Esophagus squamous epithelium (tissue), 5 donors: ENCODE measurements around the gene B3GALT6. TPM values are rescaled to one million over a fixed set of nuclear protein-coding genes. Genes with fewer than 3 reads are reported as not detected.

Experiments
- DNase-seq: peaks from one replicate; lab custom pipeline; 2025; lab: John Stamatoyannopoulos, UW
- H3K27ac ChIP-seq, 4 donors: fragments of 200-600 bp; sonication (generic); one replicate each; pipeline ENCODE4 v1.5.1; 2016 to 2019; ENCODE audit warnings: mild to moderate bottlenecking in 1 of 4
- H3K27me3 ChIP-seq, 4 donors: fragments of 200-600 bp; sonication (generic); 1 replicate in 3 of 4; 2 replicates in 1 of 4; pipeline versions ENCODE4 v1.5.1 to v1.6.0; 2017 to 2021; ENCODE audit warnings: antibody characterized with exemption in 1 of 4
- H3K36me3 ChIP-seq, 3 donors: fragments of 200-600 bp; sonication (generic); one replicate each; pipeline ENCODE4 v1.5.1; 2016 to 2019
- H3K4me1 ChIP-seq, 3 donors: fragments of 200-600 bp; sonication (generic); one replicate each; pipeline ENCODE4 v1.5.1; 2017 to 2019
- H3K4me3 ChIP-seq, 4 donors: fragments of 200-600 bp; sonication (generic); 1 replicate in 3 of 4; 2 replicates in 1 of 4; pipeline ENCODE4 v1.5.1; 2016 to 2019; ENCODE audit warnings: mild to moderate bottlenecking in 2 of 4, moderate library complexity in 1 of 4
- H3K9me3 ChIP-seq, 3 donors: fragments of 200-600 bp; sonication (generic); one replicate each; pipeline ENCODE4 v1.5.1; 2016 to 2019
- POLR2A ChIP-seq, 4 donors: fragments of 450-650 bp; IDR thresholded peaks; one replicate each; pipeline ENCODE4 v1.6.1; 2017; ENCODE audit warnings: antibody characterized with exemption in 4 of 4, mild to moderate bottlenecking in 4 of 4, moderate library complexity in 3 of 4
- WGBS, 2 donors: methylation state at CpG; one replicate each; pipeline ENCODE4 v1.1.5; 2018; 5-methylcytosine and 5-hydroxymethylcytosine counted together
- intact Hi-C: fragments of 100-400 bp; cut with DNase I; formaldehyde crosslinking; loops from one replicate; pipeline ENCODE4 v1.15.0; 2022
- total RNA-seq, 4 donors: library from RNA; depleted of rRNA; stranded (reverse); fragments of >200 nt; gene quantifications; one replicate each; pipeline ENCODE4 v1.1.0, GENCODE V29; 2016
- TF ChIP-seq, protein P1 (sequence below), 6 experiments: fragments of 450-650 bp in 4 of 6; fragments of 200-600 bp in 2 of 6; sonication (generic) in 2 of 6; IDR thresholded peaks; one replicate each; pipeline ENCODE4 v1.5.1; 2016 to 2019; ENCODE audit warnings: antibody characterized with exemption in 6 of 6, mild to moderate bottlenecking in 4 of 6, moderate library complexity in 4 of 6
- donor health status: DM: yes; HTN: yes; CAD: no.

Gene B3GALT6
- total RNA-seq, 4 donors from 2014 or later = 13.5 to 17.5 (median 15.6) TPM

DNA sequence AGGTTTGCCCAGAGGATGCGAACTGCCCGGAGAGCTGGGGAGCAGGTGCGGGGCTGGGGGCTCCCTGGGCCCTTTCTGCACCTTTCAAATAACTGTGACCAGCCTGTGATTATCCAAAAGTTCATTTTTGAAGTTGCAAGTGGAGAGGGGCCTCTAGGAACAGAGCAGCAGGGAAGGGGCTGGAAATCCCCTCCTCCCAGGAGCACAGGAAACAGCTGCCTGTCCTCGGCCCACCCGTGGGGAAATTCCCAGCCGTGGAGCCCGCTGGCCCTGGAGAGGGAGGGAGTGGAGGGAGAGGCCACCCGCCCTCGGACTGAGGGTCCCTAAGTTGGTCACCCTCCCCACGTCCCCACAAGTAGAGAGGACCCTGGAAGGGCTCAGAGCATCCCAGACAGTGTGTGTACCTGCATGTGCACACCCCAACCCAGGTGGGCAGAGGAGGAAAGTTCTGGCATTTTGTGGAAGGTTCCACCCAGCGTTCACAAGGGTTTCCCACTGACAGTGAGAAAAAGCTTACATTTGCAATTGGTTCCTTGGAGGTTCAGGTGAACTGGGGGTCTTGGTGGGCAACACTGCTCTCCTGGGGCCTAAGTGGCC, 16.9 kb upstream of the B3GALT6 start:
- Histone ChIP-seq H3K4me1 (peaks cover 10 to 53% (median 17%) of the 10 kb centered on the region in 3 donors), H3K27me3 (peaks cover 0 to 6% (median 0%) of the 10 kb centered on the region in 4 donors), H3K9me3 (no peaks in the 10 kb centered on the region), H3K4me3 (no peak overlapping the region), H3K27ac (peak overlapping the region in 1 of 4 donors; percentile 5), H3K36me3 (peaks cover 12 to 47% (median 15%) of the 10 kb centered on the region in 3 donors)
- intact Hi-C loops = no loop called here
- DNase-seq = no peak
- TF ChIP-seq POLR2A (IDR thresholded peaks at IDR 0.05) = no peak
- TF ChIP-seq, protein P1, sequence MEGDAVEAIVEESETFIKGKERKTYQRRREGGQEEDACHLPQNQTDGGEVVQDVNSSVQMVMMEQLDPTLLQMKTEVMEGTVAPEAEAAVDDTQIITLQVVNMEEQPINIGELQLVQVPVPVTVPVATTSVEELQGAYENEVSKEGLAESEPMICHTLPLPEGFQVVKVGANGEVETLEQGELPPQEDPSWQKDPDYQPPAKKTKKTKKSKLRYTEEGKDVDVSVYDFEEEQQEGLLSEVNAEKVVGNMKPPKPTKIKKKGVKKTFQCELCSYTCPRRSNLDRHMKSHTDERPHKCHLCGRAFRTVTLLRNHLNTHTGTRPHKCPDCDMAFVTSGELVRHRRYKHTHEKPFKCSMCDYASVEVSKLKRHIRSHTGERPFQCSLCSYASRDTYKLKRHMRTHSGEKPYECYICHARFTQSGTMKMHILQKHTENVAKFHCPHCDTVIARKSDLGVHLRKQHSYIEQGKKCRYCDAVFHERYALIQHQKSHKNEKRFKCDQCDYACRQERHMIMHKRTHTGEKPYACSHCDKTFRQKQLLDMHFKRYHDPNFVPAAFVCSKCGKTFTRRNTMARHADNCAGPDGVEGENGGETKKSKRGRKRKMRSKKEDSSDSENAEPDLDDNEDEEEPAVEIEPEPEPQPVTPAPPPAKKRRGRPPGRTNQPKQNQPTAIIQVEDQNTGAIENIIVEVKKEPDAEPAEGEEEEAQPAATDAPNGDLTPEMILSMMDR (IDR thresholded peaks at IDR 0.05) = no peak
- 33 to 37% methylated on average over 6 to 9 of the region's 11 CpGs for WGBS, 2 donors

DNA sequence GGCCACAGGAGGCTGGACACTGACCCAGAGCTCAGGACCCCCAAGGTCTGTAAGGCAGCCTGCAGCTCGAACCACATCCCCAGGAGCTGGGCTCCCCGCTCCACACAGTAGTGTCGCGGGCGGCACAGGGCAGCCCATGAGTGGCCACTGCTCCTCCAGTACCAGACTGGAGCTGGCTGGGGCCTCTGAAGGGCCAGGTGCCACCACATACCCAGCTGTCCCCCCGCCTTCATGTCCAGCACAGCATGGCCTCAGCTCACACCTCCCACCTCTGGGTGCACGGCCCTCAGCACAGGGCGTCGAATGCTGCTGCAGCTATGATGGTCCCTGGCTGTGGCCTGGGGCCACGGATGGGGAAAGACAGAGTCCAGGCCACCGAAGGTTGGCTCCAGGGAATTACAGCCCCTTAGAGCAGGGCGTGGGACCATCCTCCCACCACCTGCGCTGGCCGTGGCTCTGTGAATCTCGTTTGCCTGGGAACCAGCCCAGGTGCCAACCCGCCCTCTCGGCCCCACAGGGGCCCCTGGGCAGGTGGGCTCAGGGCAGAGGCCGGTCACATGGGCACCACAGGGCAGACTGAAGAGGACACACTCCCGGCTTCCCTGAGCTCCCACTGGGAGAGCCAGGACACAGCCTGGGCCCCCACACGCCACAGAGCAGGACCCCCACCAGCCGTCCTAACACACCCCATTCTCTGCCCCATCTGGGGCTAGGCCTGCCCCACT, 16.0 kb upstream of the B3GALT6 start:
- Histone ChIP-seq H3K9me3 (no peaks in the 10 kb centered on the region), H3K27ac (peak overlapping the region in 1 of 4 donors; percentile 28), H3K4me1 (peaks cover 10 to 53% (median 17%) of the 10 kb centered on the region in 3 donors), H3K4me3 (no peak overlapping the region), H3K27me3 (no peaks in the 10 kb centered on the region), H3K36me3 (peaks cover 12 to 56% (median 15%) of the 10 kb centered on the region in 3 donors)
- DNase-seq = no peak
- 92 to 100% methylated on average over 1 to 2 of the region's 21 CpGs for WGBS, 2 donors
- TF ChIP-seq POLR2A (IDR thresholded peaks at IDR 0.05) = no peak
- TF ChIP-seq, protein P1 (IDR thresholded peaks at IDR 0.05) = no peak
- intact Hi-C loops = no loop called here

DNA sequence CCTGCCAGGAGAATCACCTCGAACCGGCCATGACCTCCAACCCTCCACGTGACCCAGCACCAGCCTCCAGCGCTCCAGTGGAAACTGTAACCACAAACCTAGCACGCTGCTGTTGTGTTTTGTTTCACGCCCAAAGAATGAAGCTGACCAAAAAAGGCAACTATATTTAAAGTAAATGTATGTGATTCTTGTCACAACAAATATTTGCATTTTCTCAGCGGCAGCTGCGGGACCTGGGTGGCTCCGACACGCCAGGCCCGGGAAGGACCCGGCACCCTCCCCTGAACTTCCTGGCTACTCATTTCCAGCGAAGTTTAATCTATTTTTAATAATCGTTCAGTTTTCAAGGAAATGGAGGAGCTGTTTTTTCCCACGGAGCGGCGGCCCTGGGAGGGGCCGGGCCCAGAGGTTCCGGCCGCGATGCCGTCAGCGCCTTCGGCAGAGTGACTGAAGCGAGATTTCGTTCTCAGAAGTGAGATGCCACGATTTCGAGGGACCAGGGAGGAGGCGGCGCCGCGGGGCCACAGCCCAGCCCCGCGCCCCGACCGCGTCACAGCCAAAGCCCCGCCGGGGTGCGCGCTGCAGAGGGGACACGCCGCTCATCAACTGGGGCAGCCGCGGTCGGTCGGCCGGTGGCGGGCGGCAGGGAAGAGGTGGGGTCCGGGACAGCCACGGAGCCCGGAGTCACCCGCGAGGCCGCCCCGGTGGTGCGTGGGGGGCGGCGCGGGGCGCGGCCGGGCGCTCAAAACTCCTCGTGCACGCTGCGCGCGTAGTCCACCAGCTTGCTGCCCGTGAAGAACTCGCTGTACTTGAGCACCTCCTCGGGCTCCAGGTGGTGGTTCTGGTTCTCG, 15.0 kb upstream of the B3GALT6 start:
- no peaks in the 10 kb centered on the region for H3K27me3 ChIP-seq
- H3K4me1 ChIP-seq = peaks cover 10 to 48% (median 17%) of the 10 kb centered on the region in 3 donors
- no peak overlapping the region for H3K4me3 ChIP-seq
- 84 to 92% methylated on average over 18 to 50 of the region's 74 CpGs for WGBS, 2 donors
- intact Hi-C loops = no loop called here
- DNase-seq = no peak
- H3K36me3 ChIP-seq = peaks cover 16 to 65% (median 17%) of the 10 kb centered on the region in 3 donors
- peak overlapping the region in 3 of 4 donors; percentile 28 to 59 (median 48) for H3K27ac ChIP-seq
- TF ChIP-seq, protein P1 (IDR thresholded peaks at IDR 0.05) = no peak
- TF ChIP-seq POLR2A (IDR thresholded peaks at IDR 0.05) = no peak
- H3K9me3 ChIP-seq = no peaks in the 10 kb centered on the region

DNA sequence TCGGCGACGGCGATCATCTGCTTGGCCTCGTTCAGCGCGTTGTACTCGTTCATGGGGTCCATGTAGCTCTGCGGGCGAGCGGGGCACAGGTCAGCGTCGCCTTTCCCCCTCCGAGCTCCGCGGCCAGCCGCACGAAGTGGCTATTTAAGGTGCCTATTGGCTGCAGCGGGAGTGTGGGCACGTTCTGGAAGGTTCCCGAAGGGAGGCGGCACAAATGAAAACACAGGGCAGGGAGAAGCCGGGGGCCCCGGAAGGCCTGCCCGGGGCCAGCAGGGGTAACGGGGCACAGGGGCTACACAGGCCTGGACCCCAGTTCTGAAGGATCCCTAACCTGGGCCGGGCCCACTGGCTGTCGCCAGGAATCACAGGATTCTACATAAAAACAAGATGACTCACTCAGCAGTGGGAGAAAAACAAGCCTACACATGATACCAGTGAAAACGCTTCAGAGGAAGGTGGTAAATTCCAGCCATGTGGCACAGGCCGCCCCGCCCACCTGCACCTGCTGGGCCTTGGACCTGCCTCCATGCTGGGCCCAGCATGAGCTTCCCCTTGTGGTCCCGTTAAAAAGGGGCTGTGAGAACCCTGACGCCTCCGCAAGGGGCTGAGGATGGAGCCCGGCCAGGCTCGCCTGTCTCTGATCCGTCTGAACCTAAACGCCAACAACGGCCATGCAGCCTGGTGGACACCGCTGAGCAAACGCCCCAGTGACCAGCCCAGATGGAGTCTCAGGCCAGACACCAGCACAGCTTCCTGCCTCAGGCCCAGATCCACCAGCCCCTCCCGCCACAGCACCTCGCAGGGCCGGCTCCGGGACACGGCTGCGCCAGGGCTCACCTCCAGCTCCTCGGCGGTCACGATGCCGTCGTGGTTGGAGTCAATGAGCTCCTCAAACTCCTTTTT, 14.2 kb upstream of the B3GALT6 start:
- intact Hi-C loops = no loop called here
- Histone ChIP-seq H3K27me3 (no peaks in the 10 kb centered on the region), H3K9me3 (no peaks in the 10 kb centered on the region), H3K4me1 (peaks cover 10 to 44% (median 17%) of the 10 kb centered on the region in 3 donors), H3K27ac (peak overlapping the region in 2 of 4 donors; percentile 48 to 59), H3K4me3 (no peak overlapping the region), H3K36me3 (peaks cover 24 to 74% (median 25%) of the 10 kb centered on the region in 3 donors)
- WGBS, 2 donors = 64 to 76% methylated on average over 18 of the region's 52 CpGs
- TF ChIP-seq, protein P1 (IDR thresholded peaks at IDR 0.05) = no peak
- TF ChIP-seq POLR2A (IDR thresholded peaks at IDR 0.05) = no peak
- no peak for DNase-seq
